Natural killer cell (primary cell): Measurements from ENCODE around the gene PIGQ. TPM values are rescaled to one million over a fixed set of nuclear protein-coding genes. Genes with fewer than 3 reads are reported as not detected.

ENCODE experiments used
- ATAC-seq, 3 donors: fragments of 150-1000 bp in 2 of 3; fragments of 200-7000 bp in 1 of 3; cut with Tn5 transposase; 1 replicate in 1 of 3; 2 replicates in 2 of 3; pipeline ENCODE4 v1.10.0; 2021; ENCODE audit warnings: mild to moderate bottlenecking in 2 of 3, moderate library complexity in 2 of 3
- DNase-seq, 2 donors: peaks; one replicate each; pipeline versions ENCODE4 v3.0.0 to v3.0.0-alpha.2; 2013 to 2021; ENCODE audit warnings: mixed read lengths in 1 of 2
- H3K27ac ChIP-seq: one replicate; pipeline ENCODE4 v1.5.1; 2013; ENCODE audit warnings: mild to moderate bottlenecking, low read length
- H3K27me3 ChIP-seq: one replicate; pipeline ENCODE4 v1.6.1; 2013; ENCODE audit warnings: low read length; ENCODE audit not compliant: control insufficient read depth, insufficient read depth
- H3K36me3 ChIP-seq: one replicate; pipeline ENCODE4 v1.6.1; 2013; ENCODE audit warnings: low read length; ENCODE audit not compliant: control insufficient read depth, insufficient read depth
- H3K4me1 ChIP-seq: one replicate; pipeline ENCODE4 v1.6.1; 2013; ENCODE audit warnings: low read length; ENCODE audit not compliant: control insufficient read depth, insufficient read depth
- H3K4me3 ChIP-seq: one replicate; pipeline ENCODE4 v1.5.1; 2013; ENCODE audit warnings: low read length
- H3K9me3 ChIP-seq: one replicate; pipeline ENCODE4 v1.6.1; 2013; ENCODE audit warnings: low read length; ENCODE audit not compliant: control insufficient read depth, insufficient read depth
- H3K27ac Mint-ChIP-seq, 2 donors: one replicate each; pipeline ENCODE4 v1.8.0; 2022; ENCODE audit warnings: mild to moderate bottlenecking in 2 of 2, mixed read lengths in 2 of 2, moderate library complexity in 1 of 2
- H3K27me3 Mint-ChIP-seq, 2 donors: one replicate each; pipeline ENCODE4 v1.8.0; 2022; ENCODE audit warnings: low read depth in 2 of 2, mixed read lengths in 2 of 2
- H3K36me3 Mint-ChIP-seq: one replicate; pipeline ENCODE4 v1.8.0; 2022; ENCODE audit warnings: mixed read lengths
- H3K4me1 Mint-ChIP-seq, 2 donors: one replicate each; pipeline ENCODE4 v1.8.0; 2022; ENCODE audit warnings: mixed read lengths in 2 of 2
- H3K4me3 Mint-ChIP-seq: one replicate; pipeline ENCODE4 v1.8.0; 2022; ENCODE audit warnings: mild to moderate bottlenecking, moderate library complexity, mixed read lengths
- H3K9me3 Mint-ChIP-seq, 2 donors: one replicate each; pipeline ENCODE4 v1.8.0; 2022; ENCODE audit warnings: mixed read lengths in 2 of 2
- CTCF ChIP-seq: fragments of 200-600 bp; IDR thresholded peaks from one replicate; pipeline ENCODE4 v1.8.0; 2022; ENCODE audit warnings: antibody characterized with exemption
- WGBS: methylation state at CpG from one replicate; pipeline ENCODE4 v1.1.7; 2013; ENCODE audit warnings: missing lambda C conversion rate; ENCODE audit not compliant: insufficient coverage; 5-methylcytosine and 5-hydroxymethylcytosine counted together
- intact Hi-C: fragments of 100-400 bp; cut with micrococcal nuclease; formaldehyde crosslinking; loops from one replicate; pipeline ENCODE4 v1.14.2; 2022
- total RNA-seq, 4 donors: library from RNA; stranded (reverse); fragments of 120-200 nt in 1 of 4; gene quantifications; one replicate each; pipeline versions ENCODE4 v1.2.3 to v1.2.4, GENCODE V29; 2013 to 2022

The PIGQ gene
- total RNA-seq, 3 donors from 2014 or later (not counting 1 experiment from before 2014, with no cell fraction given), result 27.6 to 40.5 (median 37.0) TPM

GRCh38 chr16:530111-530817 is 39.5 kb upstream of the PIGQ start:
- H3K4me3 Mint-ChIP-seq, result peak overlapping the region; percentile 95
- H3K27me3 ChIP-seq, result no peaks in the 10 kb centered on the region
- H3K9me3 Mint-ChIP-seq, result no peaks in the 10 kb centered on the region
- peaks cover 86% of the 10 kb centered on the region for H3K4me1 ChIP-seq
- H3K27ac Mint-ChIP-seq, result peak overlapping the region; percentile 89 to 90
- no peaks in the 10 kb centered on the region for H3K9me3 ChIP-seq
- no peak for TF ChIP-seq CTCF
- intact Hi-C loops, result no loop called here
- H3K36me3 ChIP-seq, result no peaks in the 10 kb centered on the region
- peaks cover 24 to 46% of the 10 kb centered on the region in 2 donors for H3K4me1 Mint-ChIP-seq
- peak overlapping the region; percentile 77 for H3K4me3 ChIP-seq
- 46% methylated on average over 23 of the region's 23 CpGs for WGBS
- peak overlapping the region; percentile 66 for H3K27ac ChIP-seq
- peak in 1 of 3 donors; percentile 14 for ATAC-seq
- H3K36me3 Mint-ChIP-seq, result no peaks in the 10 kb centered on the region
- no peaks in the 10 kb centered on the region for H3K27me3 Mint-ChIP-seq
- DNase-seq, result no peak

- intact Hi-C loops, result no loop called here
- no peak overlapping the region for H3K4me3 ChIP-seq
- no peaks in the 10 kb centered on the region for H3K27me3 ChIP-seq
- no peak for ATAC-seq
- no peak for DNase-seq
- TF ChIP-seq CTCF, result no peak
- H3K27me3 Mint-ChIP-seq, result no peaks in the 10 kb centered on the region
- H3K36me3 Mint-ChIP-seq, result no peaks in the 10 kb centered on the region
- H3K4me3 Mint-ChIP-seq, result peak overlapping the region; percentile 52
- peaks cover 18 to 35% of the 10 kb centered on the region in 2 donors for H3K4me1 Mint-ChIP-seq
- H3K9me3 Mint-ChIP-seq, result no peaks in the 10 kb centered on the region
- peak overlapping the region; percentile 89 to 90 for H3K27ac Mint-ChIP-seq
- peaks cover 81% of the 10 kb centered on the region for H3K4me1 ChIP-seq
- peaks cover 2% of the 10 kb centered on the region for H3K36me3 ChIP-seq
- peak overlapping the region; percentile 66 for H3K27ac ChIP-seq
- H3K9me3 ChIP-seq, result no peaks in the 10 kb centered on the region
- 63% methylated on average over 14 of the region's 16 CpGs for WGBS
These were observed 38.2 kb upstream of the PIGQ start for GRCh38 chr16:531494-532125.

- H3K9me3 ChIP-seq, result no peaks in the 10 kb centered on the region
- no peaks in the 10 kb centered on the region for H3K27me3 Mint-ChIP-seq
- 93% methylated on average over 30 of the region's 30 CpGs for WGBS
- intact Hi-C loops, result no loop called here
- H3K4me3 ChIP-seq, result no peak overlapping the region
- H3K4me1 ChIP-seq, result peaks cover 72% of the 10 kb centered on the region
- H3K27ac ChIP-seq, result peak overlapping the region; percentile 7
- H3K27me3 ChIP-seq, result no peaks in the 10 kb centered on the region
- H3K4me1 Mint-ChIP-seq, result peaks cover 18 to 30% of the 10 kb centered on the region in 2 donors
- no peaks in the 10 kb centered on the region for H3K36me3 Mint-ChIP-seq
- H3K4me3 Mint-ChIP-seq, result no peak overlapping the region
- H3K27ac Mint-ChIP-seq, result peak overlapping the region in 1 of 2 donors; percentile 90
- H3K36me3 ChIP-seq, result peaks cover 12% of the 10 kb centered on the region
- no peak for DNase-seq
- no peak for TF ChIP-seq CTCF
- ATAC-seq, result no peak
- H3K9me3 Mint-ChIP-seq, result no peaks in the 10 kb centered on the region
These were observed 36.2 kb upstream of the PIGQ start for GRCh38 chr16:533391-534123.
